Osteocyte (in vitro differentiated cells): Measurements from ENCODE around the gene PDK2. TPM values are rescaled to one million over a fixed set of nuclear protein-coding genes. Genes with fewer than 3 reads are reported as not detected.

Source experiments
- DNase-seq: peaks from one replicate; pipeline ENCODE4 v3.0.0; 2021; ENCODE audit warnings: mixed read lengths; ENCODE audit not compliant: unreplicated experiment; ENCODE audit errors: extremely low spot score
- H3K27ac Mint-ChIP-seq: one replicate; pipeline ENCODE4 v1.8.0; 2021; ENCODE audit warnings: mild to moderate bottlenecking, mixed read lengths; ENCODE audit not compliant: unreplicated experiment
- H3K27me3 Mint-ChIP-seq: one replicate; pipeline ENCODE4 v1.8.0; 2021; ENCODE audit warnings: mixed read lengths; ENCODE audit not compliant: unreplicated experiment
- H3K36me3 Mint-ChIP-seq: one replicate; pipeline ENCODE4 v1.8.0; 2021; ENCODE audit warnings: mixed read lengths; ENCODE audit not compliant: unreplicated experiment
- H3K4me1 Mint-ChIP-seq: one replicate; pipeline ENCODE4 v1.8.0; 2021; ENCODE audit warnings: mixed read lengths; ENCODE audit not compliant: unreplicated experiment
- H3K4me3 Mint-ChIP-seq: one replicate; pipeline ENCODE4 v1.8.0; 2021; ENCODE audit warnings: mild to moderate bottlenecking, moderate library complexity, mixed read lengths; ENCODE audit not compliant: unreplicated experiment
- H3K9me3 Mint-ChIP-seq: one replicate; pipeline ENCODE4 v1.8.0; 2021; ENCODE audit warnings: mixed read lengths; ENCODE audit not compliant: unreplicated experiment
- CTCF ChIP-seq: fragments of 200-600 bp; sonication (generic); IDR thresholded peaks from 2 replicates; pipeline ENCODE4 v1.5.0; 2021; ENCODE audit warnings: antibody characterized with exemption, mild to moderate bottlenecking, moderate library complexity
- total RNA-seq: library from RNA; stranded (reverse); gene quantifications from 2 replicates; pipeline ENCODE4 v1.2.1, GENCODE V29; 2021

The PDK2 gene
- total RNA-seq, 1 donor from 2014 or later: 66.2 TPM

- DNase-seq: no peak
- Mint-ChIP-seq H3K27me3 (no peaks in the 10 kb centered on the region), H3K27ac (peak overlapping the region; percentile 72), H3K4me1 (peaks cover 66% of the 10 kb centered on the region), H3K36me3 (no peaks in the 10 kb centered on the region), H3K4me3 (no peak overlapping the region), H3K9me3 (no peaks in the 10 kb centered on the region)
- TF ChIP-seq CTCF: no peak
These were observed 46.9 kb upstream of the PDK2 start for GRCh38 chr17:50048146-50048720.

- no peaks in the 10 kb centered on the region for H3K27me3 Mint-ChIP-seq
These were observed 46.2 kb upstream of the PDK2 start for GRCh38 chr17:50048988-50049387.

GRCh38 chr17:50049636-50050035 lies 45.5 kb upstream of the PDK2 start:
- H3K27ac Mint-ChIP-seq: no peak overlapping the region
- DNase-seq: no peak

More at GRCh38 chr17:50048988-50049387, 46.2 kb upstream of the PDK2 start:
- H3K4me3 Mint-ChIP-seq: no peak overlapping the region
- peaks cover 66% of the 10 kb centered on the region for H3K4me1 Mint-ChIP-seq
- H3K9me3 Mint-ChIP-seq: no peaks in the 10 kb centered on the region
- H3K36me3 Mint-ChIP-seq: no peaks in the 10 kb centered on the region
- no peak for DNase-seq
- TF ChIP-seq CTCF: no peak
- no peak overlapping the region for H3K27ac Mint-ChIP-seq

GRCh38 chr17:50050431-50051032 lies 44.6 kb upstream of the PDK2 start:
- peaks cover 71% of the 10 kb centered on the region for H3K4me1 Mint-ChIP-seq
- no peak overlapping the region for H3K4me3 Mint-ChIP-seq
- no peaks in the 10 kb centered on the region for H3K9me3 Mint-ChIP-seq
- no peaks in the 10 kb centered on the region for H3K36me3 Mint-ChIP-seq
- H3K27me3 Mint-ChIP-seq: no peaks in the 10 kb centered on the region
- TF ChIP-seq CTCF: no peak
- DNase-seq: no peak
- H3K27ac Mint-ChIP-seq: no peak overlapping the region

More at GRCh38 chr17:50049636-50050035, 45.5 kb upstream of the PDK2 start:
- no peaks in the 10 kb centered on the region for H3K9me3 Mint-ChIP-seq
- H3K36me3 Mint-ChIP-seq: no peaks in the 10 kb centered on the region
- TF ChIP-seq CTCF: no peak
- no peak overlapping the region for H3K4me3 Mint-ChIP-seq
- H3K27me3 Mint-ChIP-seq: no peaks in the 10 kb centered on the region
- peaks cover 64% of the 10 kb centered on the region for H3K4me1 Mint-ChIP-seq

GRCh38 chr17:50051082-50051576 lies 44.0 kb upstream of the PDK2 start:
- peak overlapping the region; percentile 96 for H3K27ac Mint-ChIP-seq
- no peak overlapping the region for H3K4me3 Mint-ChIP-seq
- no peak for DNase-seq
- H3K4me1 Mint-ChIP-seq: peaks cover 71% of the 10 kb centered on the region
- H3K9me3 Mint-ChIP-seq: no peaks in the 10 kb centered on the region
- no peak for TF ChIP-seq CTCF
- no peaks in the 10 kb centered on the region for H3K36me3 Mint-ChIP-seq
- H3K27me3 Mint-ChIP-seq: no peaks in the 10 kb centered on the region
